Hepatocyte (in vitro differentiated cells): Measurements from ENCODE around the gene QTRT2.

Experiments used
- CTCF ChIP-seq: fragments of 200-600 bp; sonication (generic); IDR thresholded peaks from 2 replicates; pipeline ENCODE4 v1.5.1; 2016; ENCODE audit warnings: antibody characterized with exemption, mild to moderate bottlenecking; ENCODE audit not compliant: poor library complexity
- EZH2 ChIP-seq: fragments of 200-600 bp; sonication (generic); IDR thresholded peaks from 2 replicates; pipeline ENCODE4 v1.6.1; 2016; ENCODE audit warnings: antibody characterized with exemption, mild to moderate bottlenecking, borderline replicate concordance

GRCh38 chr3:114052216-114052615 lies 4.3 kb upstream of the QTRT2 start:
- TF ChIP-seq CTCF = no peak
- no peak for TF ChIP-seq EZH2
